ENCODE measurements around the gene SLC19A1. TPM values are rescaled to one million over a fixed set of nuclear protein-coding genes. Genes with fewer than 3 reads are reported as not detected.
A peak's percentile ranks its signal among the peaks of the same experiment; 100 is the strongest.

SLC19A1 gene
- total and polyA plus RNA-seq, 4 donors, result 8.4 to 28.0 (median 13.0) TPM

DNA sequence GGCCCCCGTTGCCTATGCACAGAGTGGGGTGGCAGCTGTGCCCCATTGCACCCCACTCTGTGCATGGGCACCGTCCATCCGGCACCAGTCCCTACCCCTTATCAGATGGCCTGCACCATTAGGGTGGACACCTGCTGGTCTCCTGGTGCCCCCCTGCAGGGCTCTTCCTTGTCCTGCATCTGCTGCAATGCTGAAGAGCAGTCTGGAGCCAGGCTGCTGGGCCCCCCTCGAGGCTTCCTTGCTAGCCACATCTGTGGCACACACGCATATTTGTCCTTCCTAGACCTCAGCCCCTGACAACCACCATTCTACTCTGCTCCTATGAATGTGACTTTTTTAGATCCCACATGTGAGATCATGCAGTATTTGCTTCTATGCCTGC lies 80.9 kb downstream of the SLC19A1 start:
- Histone ChIP-seq H3K27me3 (ENCODE audit: control insufficient read depth in 4 of 4, insufficient read depth in 4 of 4, low read length in 3 of 4) (no peaks in the 10 kb centered on the region), H3K4me1 (ENCODE audit: control insufficient read depth in 4 of 4, insufficient read depth in 4 of 4, low read length in 3 of 4) (peaks cover 29 to 93% (median 83%) of the 10 kb centered on the region in 4 donors), H3K27ac (ENCODE audit: low read depth in 1 of 2, low read length in 2 of 2) (peak overlapping the region; percentile 8 to 38), H3K4me3 (ENCODE audit: low read depth in 1 of 3, low read length in 3 of 3) (peak overlapping the region in 1 of 3 donors; percentile 5), H3K9me3 (ENCODE audit: control insufficient read depth in 4 of 4, low read length in 3 of 4) (no peaks in the 10 kb centered on the region), H3K9ac (ENCODE audit: low read depth in 1 of 2, low read length in 2 of 2) (no peak overlapping the region), H3K36me3 (ENCODE audit: control insufficient read depth in 4 of 4, insufficient read depth in 3 of 4, low read depth in 1 of 4, low read length in 3 of 4) (peaks cover 0 to 5% (median 1%) of the 10 kb centered on the region in 4 donors)
- TF ChIP-seq, protein P1, sequence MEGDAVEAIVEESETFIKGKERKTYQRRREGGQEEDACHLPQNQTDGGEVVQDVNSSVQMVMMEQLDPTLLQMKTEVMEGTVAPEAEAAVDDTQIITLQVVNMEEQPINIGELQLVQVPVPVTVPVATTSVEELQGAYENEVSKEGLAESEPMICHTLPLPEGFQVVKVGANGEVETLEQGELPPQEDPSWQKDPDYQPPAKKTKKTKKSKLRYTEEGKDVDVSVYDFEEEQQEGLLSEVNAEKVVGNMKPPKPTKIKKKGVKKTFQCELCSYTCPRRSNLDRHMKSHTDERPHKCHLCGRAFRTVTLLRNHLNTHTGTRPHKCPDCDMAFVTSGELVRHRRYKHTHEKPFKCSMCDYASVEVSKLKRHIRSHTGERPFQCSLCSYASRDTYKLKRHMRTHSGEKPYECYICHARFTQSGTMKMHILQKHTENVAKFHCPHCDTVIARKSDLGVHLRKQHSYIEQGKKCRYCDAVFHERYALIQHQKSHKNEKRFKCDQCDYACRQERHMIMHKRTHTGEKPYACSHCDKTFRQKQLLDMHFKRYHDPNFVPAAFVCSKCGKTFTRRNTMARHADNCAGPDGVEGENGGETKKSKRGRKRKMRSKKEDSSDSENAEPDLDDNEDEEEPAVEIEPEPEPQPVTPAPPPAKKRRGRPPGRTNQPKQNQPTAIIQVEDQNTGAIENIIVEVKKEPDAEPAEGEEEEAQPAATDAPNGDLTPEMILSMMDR (IDR thresholded peaks at IDR 0.05; ENCODE audit: low read depth, low read length, missing input control), result no peak
- TF ChIP-seq HNF4G (IDR thresholded peaks at IDR 0.05) (no peak), JUND (IDR thresholded peaks at IDR 0.05) (no peak), EGR1 (IDR thresholded peaks at IDR 0.05; ENCODE audit: low read depth in 2 of 2) (no peak), RXRA (IDR thresholded peaks at IDR 0.05) (no peak), NR2F2 (IDR thresholded peaks at IDR 0.05) (no peak), RAD21 (IDR thresholded peaks at IDR 0.05) (no peak)
- TF ChIP-seq, protein P2, sequence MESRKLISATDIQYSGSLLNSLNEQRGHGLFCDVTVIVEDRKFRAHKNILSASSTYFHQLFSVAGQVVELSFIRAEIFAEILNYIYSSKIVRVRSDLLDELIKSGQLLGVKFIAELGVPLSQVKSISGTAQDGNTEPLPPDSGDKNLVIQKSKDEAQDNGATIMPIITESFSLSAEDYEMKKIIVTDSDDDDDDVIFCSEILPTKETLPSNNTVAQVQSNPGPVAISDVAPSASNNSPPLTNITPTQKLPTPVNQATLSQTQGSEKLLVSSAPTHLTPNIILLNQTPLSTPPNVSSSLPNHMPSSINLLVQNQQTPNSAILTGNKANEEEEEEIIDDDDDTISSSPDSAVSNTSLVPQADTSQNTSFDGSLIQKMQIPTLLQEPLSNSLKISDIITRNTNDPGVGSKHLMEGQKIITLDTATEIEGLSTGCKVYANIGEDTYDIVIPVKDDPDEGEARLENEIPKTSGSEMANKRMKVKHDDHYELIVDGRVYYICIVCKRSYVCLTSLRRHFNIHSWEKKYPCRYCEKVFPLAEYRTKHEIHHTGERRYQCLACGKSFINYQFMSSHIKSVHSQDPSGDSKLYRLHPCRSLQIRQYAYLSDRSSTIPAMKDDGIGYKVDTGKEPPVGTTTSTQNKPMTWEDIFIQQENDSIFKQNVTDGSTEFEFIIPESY (IDR thresholded peaks at IDR 0.05), result no peak
- TF ChIP-seq, protein P3, sequence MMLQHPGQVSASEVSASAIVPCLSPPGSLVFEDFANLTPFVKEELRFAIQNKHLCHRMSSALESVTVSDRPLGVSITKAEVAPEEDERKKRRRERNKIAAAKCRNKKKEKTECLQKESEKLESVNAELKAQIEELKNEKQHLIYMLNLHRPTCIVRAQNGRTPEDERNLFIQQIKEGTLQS (IDR thresholded peaks at IDR 0.05), result no peak
- DNase-seq (ENCODE audit: low spot score), result no peak
- WGBS, result 71% methylated on average over 5 of the region's 5 CpGs

DNA sequence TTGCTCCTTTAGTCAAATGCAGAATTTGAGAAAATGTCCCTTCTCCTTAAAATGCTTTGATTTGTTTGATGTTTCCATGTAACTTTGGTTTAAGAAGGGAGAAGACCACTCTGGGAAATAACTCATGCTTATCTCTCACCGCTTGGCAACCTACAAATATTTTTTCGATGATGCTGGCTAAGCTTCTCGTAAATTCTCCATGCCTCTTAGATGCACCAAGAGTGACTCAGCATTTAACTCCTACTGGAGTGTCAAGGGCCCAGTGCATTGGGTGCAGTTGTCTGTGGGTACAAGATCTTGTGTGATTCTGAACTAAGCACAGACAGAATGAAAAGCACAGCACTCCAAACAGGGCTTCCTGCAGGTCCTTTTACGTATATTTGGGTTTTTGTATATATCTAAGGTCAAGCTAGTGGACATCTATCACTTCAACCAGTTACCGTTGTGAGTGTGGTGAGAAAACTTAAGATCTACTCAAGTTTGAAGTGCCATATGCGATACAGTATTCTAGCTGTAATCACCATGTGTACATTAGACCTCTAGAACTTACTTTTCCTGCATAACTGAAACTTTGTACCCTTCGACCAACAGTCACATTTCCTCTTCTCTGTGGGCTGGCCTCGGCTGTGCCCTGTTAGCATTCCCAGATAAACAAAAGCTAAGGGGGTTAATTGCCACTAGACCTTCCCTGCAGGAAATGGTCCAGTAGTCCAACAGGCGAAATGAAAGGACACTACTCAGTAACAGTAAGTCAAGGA lies 81.5 kb downstream of the SLC19A1 start:
- Histone ChIP-seq H3K27me3 (ENCODE audit: control insufficient read depth in 4 of 4, insufficient read depth in 4 of 4, low read length in 3 of 4) (no peaks in the 10 kb centered on the region), H3K9ac (ENCODE audit: low read depth in 1 of 2, low read length in 2 of 2) (no peak overlapping the region), H3K36me3 (ENCODE audit: control insufficient read depth in 4 of 4, insufficient read depth in 3 of 4, low read depth in 1 of 4, low read length in 3 of 4) (peaks cover 0 to 5% (median 1%) of the 10 kb centered on the region in 4 donors), H3K4me3 (ENCODE audit: low read depth in 1 of 3, low read length in 3 of 3) (peak overlapping the region in 1 of 3 donors; percentile 5), H3K9me3 (ENCODE audit: control insufficient read depth in 4 of 4, low read length in 3 of 4) (no peaks in the 10 kb centered on the region), H3K4me1 (ENCODE audit: control insufficient read depth in 4 of 4, insufficient read depth in 4 of 4, low read length in 3 of 4) (peaks cover 29 to 87% (median 78%) of the 10 kb centered on the region in 4 donors), H3K27ac (ENCODE audit: low read depth in 1 of 2, low read length in 2 of 2) (peak overlapping the region; percentile 32 to 38)
- DNase-seq (ENCODE audit: low spot score), result no peak
- WGBS, result 46% methylated on average over 9 of the region's 9 CpGs
- no peak for TF ChIP-seq TAF1 (conservative IDR thresholded peaks at IDR 0.05)
- TF ChIP-seq FOXA2 (IDR thresholded peaks at IDR 0.05), result peak; percentile 69
- TF ChIP-seq, protein P4, sequence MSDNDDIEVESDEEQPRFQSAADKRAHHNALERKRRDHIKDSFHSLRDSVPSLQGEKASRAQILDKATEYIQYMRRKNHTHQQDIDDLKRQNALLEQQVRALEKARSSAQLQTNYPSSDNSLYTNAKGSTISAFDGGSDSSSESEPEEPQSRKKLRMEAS (IDR thresholded peaks at IDR 0.05), result peak; percentile 88
- TF ChIP-seq JUND (IDR thresholded peaks at IDR 0.05), result no peak
- peak; percentile 91 to 97 for TF ChIP-seq HNF4A (conservative IDR thresholded peaks at IDR 0.05)
- TF ChIP-seq, protein P3 (IDR thresholded peaks at IDR 0.05), result no peak
- TF ChIP-seq GABPA (IDR thresholded peaks at IDR 0.05 in 1 of 2, conservative IDR thresholded peaks at IDR 0.05 in 1 of 2), result no peak
- TF ChIP-seq, protein P1 (IDR thresholded peaks at IDR 0.05; ENCODE audit: low read depth, low read length, missing input control), result no peak
- TF ChIP-seq, protein P2 (IDR thresholded peaks at IDR 0.05), result peak; percentile 57
- peak; percentile 73 to 94 for TF ChIP-seq RXRA (IDR thresholded peaks at IDR 0.05)
- peak; percentile 21 for TF ChIP-seq YY1 (IDR thresholded peaks at IDR 0.05)
- TF ChIP-seq NR2F2 (IDR thresholded peaks at IDR 0.05), result peak; percentile 50
- peak; percentile 67 for TF ChIP-seq FOXA1 (IDR thresholded peaks at IDR 0.05)
- TF ChIP-seq EGR1 (IDR thresholded peaks at IDR 0.05; ENCODE audit: low read depth in 2 of 2), result peak in 1 of 2 donors; percentile 72
- peak; percentile 78 for TF ChIP-seq SP1 (IDR thresholded peaks at IDR 0.05)
- TF ChIP-seq RAD21 (IDR thresholded peaks at IDR 0.05), result peak in 1 of 2 donors; percentile 12
- TF ChIP-seq HNF4G (IDR thresholded peaks at IDR 0.05), result peak; percentile 68
